A549 (cell line): ENCODE data around the gene NLRX1.
A peak's percentile ranks its signal among the peaks of the same experiment; 100 is the strongest.

Source experiments
- CBX2 ChIP-seq: fragments of 200-600 bp; sonication (generic); IDR thresholded peaks from 2 replicates; pipeline ENCODE4 v1.6.1; 2016; ENCODE audit warnings: low read depth, mild to moderate bottlenecking, borderline replicate concordance
- CBX8 ChIP-seq: fragments of 200-600 bp; sonication (generic); IDR thresholded peaks from 2 replicates; pipeline ENCODE4 v1.6.1; 2016
- CEBPB ChIP-seq, 2 experiments: fragments of >200 bp in 1 of 2; sonication (Bioruptor Twin) in 1 of 2; formaldehyde crosslinking in 1 of 2; IDR thresholded peaks; 2 replicates each; pipeline ENCODE4 v1.6.1; 2012 to 2016
- CTCF ChIP-seq: fragments of >200 bp; sonication (Bioruptor Twin); formaldehyde crosslinking; IDR thresholded peaks from 3 replicates; pipeline ENCODE4 v1.5.1; 2016
- MAX ChIP-seq: IDR thresholded peaks from 2 replicates; pipeline ENCODE4 v1.6.1; 2012
- NPAS2 ChIP-seq: fragments of 250-450 bp; sonication (Bioruptor Pico); IDR thresholded peaks from 2 replicates; pipeline ENCODE4 v1.8.0; 2022; ENCODE audit warnings: mild to moderate bottlenecking, moderate library complexity, borderline replicate concordance
- POLR2A ChIP-seq: IDR thresholded peaks from 2 replicates; pipeline ENCODE4 v1.6.1; 2012; ENCODE audit warnings: mild to moderate bottlenecking, low read length
- RAD21 ChIP-seq, 2 experiments: fragments of >200 bp in 1 of 2; sonication (Bioruptor Twin) in 1 of 2; formaldehyde crosslinking in 1 of 2; IDR thresholded peaks in 1 of 2; conservative IDR thresholded peaks in 1 of 2; 2 replicates in 1 of 2; 3 replicates in 1 of 2; pipeline ENCODE4 v1.6.1; 2012 to 2018; ENCODE audit warnings: inconsistent platforms in 1 of 2
- RCOR1 ChIP-seq: fragments of 150-350 bp; IDR thresholded peaks from 2 replicates; pipeline ENCODE4 v1.6.1; 2014; ENCODE audit warnings: antibody characterized with exemption, low read length, low read depth
- REST ChIP-seq: fragments of 200-600 bp; sonication (generic); IDR thresholded peaks from 2 replicates; pipeline ENCODE4 v1.6.1; 2016; ENCODE audit warnings: antibody characterized with exemption, mild to moderate bottlenecking, moderate library complexity
- SMC3 ChIP-seq: fragments of >200 bp; sonication (Bioruptor Twin); formaldehyde crosslinking; IDR thresholded peaks from 3 replicates; pipeline ENCODE4 v1.6.1; 2018; ENCODE audit warnings: inconsistent platforms

- TF ChIP-seq CTCF (peak; percentile 30), RAD21 (conservative IDR thresholded peaks at IDR 0.05 in 1 of 2, IDR thresholded peaks at IDR 0.05 in 1 of 2) (peak in 1 of 2 experiments; percentile 18; a peak in 1 of 5 replicates), RCOR1 (no peak), CBX8 (no peak), REST (no peak), MAX (no peak), SMC3 (no peak), POLR2A (no peak), NPAS2 (no peak), CBX2 (no peak), CEBPB (IDR thresholded peaks at IDR 0.05) (no peak)
Measured at GRCh38 chr11:119134389-119134978, 34.0 kb upstream of the NLRX1 start.
